ENCODE measurements around the gene PHF10. TPM values are rescaled to one million over a fixed set of nuclear protein-coding genes. Genes with fewer than 3 reads are reported as not detected.

Gene PHF10
- total and polyA plus RNA-seq, 2 donors from 2014 or later: 34.5 to 35.9 TPM

GRCh38 chr6:169741344-169741743 is 17.0 kb upstream of the PHF10 start:
- DNase-seq (no peak), FAIRE-seq (no peak)
- intact Hi-C loops (cut with DNase I): no loop called here
- Histone ChIP-seq H3K27me3 (ENCODE audit: control insufficient read depth, insufficient read depth, low read length) (no peaks in the 10 kb centered on the region), H3K27ac (ENCODE audit: low read depth in 2 of 2, low read length in 2 of 2) (no peak overlapping the region), H3K9me3 (ENCODE audit: control insufficient read depth in 2 of 3, insufficient read depth in 1 of 3, low read length in 3 of 3) (no peaks in the 10 kb centered on the region), H3K4me1 (ENCODE audit: control insufficient read depth in 2 of 3, insufficient read depth in 2 of 3, low read depth in 1 of 3, low read length in 3 of 3) (no peaks in the 10 kb centered on the region), H3K9ac (ENCODE audit: low read length in 3 of 3) (no peak overlapping the region), H3K36me3 (ENCODE audit: control insufficient read depth in 2 of 3, insufficient read depth in 3 of 3, low read length in 3 of 3) (no peaks in the 10 kb centered on the region), H3K4me3 (ENCODE audit: low read length in 3 of 3) (no peak overlapping the region)
- no peak for TF ChIP-seq CTCF (IDR thresholded peaks at IDR 0.05; ENCODE audit: borderline replicate concordance, extremely low read depth, insufficient read depth)

DNA sequence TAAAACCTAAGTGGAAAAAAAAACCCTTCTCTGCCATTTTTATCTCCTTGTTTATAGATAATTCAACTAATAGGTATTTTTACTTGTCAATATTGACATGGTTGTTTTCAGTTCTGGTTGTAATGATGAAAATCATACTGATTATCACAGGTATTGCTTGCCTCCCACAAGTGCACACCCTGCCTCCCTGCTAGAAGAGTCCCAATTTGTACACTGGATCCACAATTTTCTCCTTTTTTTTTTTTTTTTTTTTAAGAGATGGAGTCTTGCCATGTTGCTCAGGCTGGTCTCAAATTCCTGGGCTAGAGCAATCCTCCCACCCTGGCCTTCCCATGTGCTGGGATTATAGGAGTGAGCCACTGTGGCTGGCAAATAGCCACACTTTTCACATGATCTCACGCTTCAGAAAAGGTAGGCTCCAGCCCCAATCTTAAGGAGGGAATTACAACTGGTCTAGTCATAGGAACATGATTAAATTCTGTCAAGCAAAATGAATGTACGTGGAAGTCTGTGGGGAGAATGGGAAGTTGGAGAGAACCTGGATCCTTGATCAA is 14.8 kb upstream of the PHF10 start:
- TF ChIP-seq CTCF (IDR thresholded peaks at IDR 0.05; ENCODE audit: borderline replicate concordance, extremely low read depth, insufficient read depth): no peak
- Histone ChIP-seq H3K9me3 (ENCODE audit: control insufficient read depth in 2 of 3, insufficient read depth in 1 of 3, low read length in 3 of 3) (no peaks in the 10 kb centered on the region), H3K9ac (ENCODE audit: low read length in 3 of 3) (no peak overlapping the region), H3K27ac (ENCODE audit: low read depth in 2 of 2, low read length in 2 of 2) (no peak overlapping the region), H3K4me3 (ENCODE audit: low read length in 3 of 3) (no peak overlapping the region), H3K36me3 (ENCODE audit: control insufficient read depth in 2 of 3, insufficient read depth in 3 of 3, low read length in 3 of 3) (no peaks in the 10 kb centered on the region), H3K27me3 (ENCODE audit: control insufficient read depth, insufficient read depth, low read length) (no peaks in the 10 kb centered on the region), H3K4me1 (ENCODE audit: control insufficient read depth in 2 of 3, insufficient read depth in 2 of 3, low read depth in 1 of 3, low read length in 3 of 3) (no peaks in the 10 kb centered on the region)
- intact Hi-C loops (cut with DNase I): no loop called here
- no peak for FAIRE-seq
- DNase-seq: no peak

GRCh38 chr6:169738204-169738975 is 14.1 kb upstream of the PHF10 start:
- H3K36me3 ChIP-seq (ENCODE audit: control insufficient read depth in 2 of 3, insufficient read depth in 3 of 3, low read length in 3 of 3): no peaks in the 10 kb centered on the region
- no peaks in the 10 kb centered on the region for H3K27me3 ChIP-seq (ENCODE audit: control insufficient read depth, insufficient read depth, low read length)
- FAIRE-seq (no peak), DNase-seq (no peak)
- TF ChIP-seq CTCF (IDR thresholded peaks at IDR 0.05; ENCODE audit: borderline replicate concordance, extremely low read depth, insufficient read depth): no peak
- intact Hi-C loops (cut with DNase I): no loop called here
- no peak overlapping the region for H3K9ac ChIP-seq (ENCODE audit: low read length in 3 of 3)
- no peaks in the 10 kb centered on the region for H3K9me3 ChIP-seq (ENCODE audit: control insufficient read depth in 2 of 3, insufficient read depth in 1 of 3, low read length in 3 of 3)
- no peak overlapping the region for H3K4me3 ChIP-seq (ENCODE audit: low read length in 3 of 3)
- no peak overlapping the region for H3K27ac ChIP-seq (ENCODE audit: low read depth in 2 of 2, low read length in 2 of 2)
- H3K4me1 ChIP-seq (ENCODE audit: control insufficient read depth in 2 of 3, insufficient read depth in 2 of 3, low read depth in 1 of 3, low read length in 3 of 3): no peaks in the 10 kb centered on the region
